ENCODE results near the gene ODC1. TPM values are rescaled to one million over a fixed set of nuclear protein-coding genes. Genes with fewer than 3 reads are reported as not detected.

Gene ODC1
- total RNA-seq, 2 donors from 2014 or later, result 72.0 to 73.5 TPM

- ATAC-seq (replicated peaks in 1 of 2) (no peak), DNase-seq (no peak)
- Mint-ChIP-seq H3K27ac (no peak overlapping the region), H3K36me3 (ENCODE audit: insufficient read depth in 2 of 2) (no peaks in the 10 kb centered on the region), H3K9me3 (no peaks in the 10 kb centered on the region), H3K27me3 (ENCODE audit: low read depth) (peaks cover 6% of the 10 kb centered on the region), H3K4me3 (no peak overlapping the region), H3K4me1 (ENCODE audit: low read depth) (peaks cover 11% of the 10 kb centered on the region)
Observed at GRCh38 chr2:10475811-10476660, 27.9 kb upstream of the ODC1 start.

GRCh38 chr2:10475221-10475722 lies 27.1 kb upstream of the ODC1 start:
- Mint-ChIP-seq H3K36me3 (ENCODE audit: insufficient read depth in 2 of 2) (no peaks in the 10 kb centered on the region), H3K4me3 (no peak overlapping the region), H3K9me3 (no peaks in the 10 kb centered on the region), H3K27ac (no peak overlapping the region), H3K4me1 (ENCODE audit: low read depth) (peaks cover 11% of the 10 kb centered on the region), H3K27me3 (ENCODE audit: low read depth) (no peaks in the 10 kb centered on the region)
- no peak for DNase-seq
- ATAC-seq (replicated peaks in 1 of 2), result no peak

- Mint-ChIP-seq H3K4me1 (ENCODE audit: low read depth) (peaks cover 11% of the 10 kb centered on the region), H3K27ac (no peak overlapping the region), H3K9me3 (no peaks in the 10 kb centered on the region), H3K4me3 (no peak overlapping the region), H3K27me3 (ENCODE audit: low read depth) (peaks cover 5% of the 10 kb centered on the region), H3K36me3 (ENCODE audit: insufficient read depth in 2 of 2) (no peaks in the 10 kb centered on the region)
- ATAC-seq (replicated peaks in 1 of 2) (no peak), DNase-seq (no peak)
Observed at GRCh38 chr2:10473121-10473756, 25.1 kb upstream of the ODC1 start.

GRCh38 chr2:10471955-10472354 lies 23.8 kb upstream of the ODC1 start:
- peaks cover 5% of the 10 kb centered on the region for H3K27me3 Mint-ChIP-seq (ENCODE audit: low read depth)
- no peaks in the 10 kb centered on the region for H3K36me3 Mint-ChIP-seq (ENCODE audit: insufficient read depth in 2 of 2)
- peaks cover 2% of the 10 kb centered on the region for H3K4me1 Mint-ChIP-seq (ENCODE audit: low read depth)
- ATAC-seq (replicated peaks in 1 of 2) (no peak), DNase-seq (no peak)
- H3K4me3 Mint-ChIP-seq, result no peak overlapping the region
- H3K9me3 Mint-ChIP-seq, result no peaks in the 10 kb centered on the region
- no peak overlapping the region for H3K27ac Mint-ChIP-seq

- Mint-ChIP-seq H3K4me3 (no peak overlapping the region), H3K27me3 (ENCODE audit: low read depth) (peaks cover 5% of the 10 kb centered on the region), H3K9me3 (no peaks in the 10 kb centered on the region), H3K36me3 (ENCODE audit: insufficient read depth in 2 of 2) (no peaks in the 10 kb centered on the region), H3K27ac (no peak overlapping the region), H3K4me1 (ENCODE audit: low read depth) (no peaks in the 10 kb centered on the region)
- ATAC-seq (replicated peaks in 1 of 2) (no peak), DNase-seq (no peak)
Observed at GRCh38 chr2:10471046-10471571, 23.0 kb upstream of the ODC1 start.

- Mint-ChIP-seq H3K27me3 (ENCODE audit: low read depth) (peaks cover 5% of the 10 kb centered on the region), H3K36me3 (ENCODE audit: insufficient read depth in 2 of 2) (no peaks in the 10 kb centered on the region)
Observed at GRCh38 chr2:10469955-10470608, 22.0 kb upstream of the ODC1 start.

GRCh38 chr2:10469301-10469700 lies 21.2 kb upstream of the ODC1 start:
- no peaks in the 10 kb centered on the region for H3K4me1 Mint-ChIP-seq (ENCODE audit: low read depth)
- DNase-seq (no peak), ATAC-seq (replicated peaks in 1 of 2) (no peak)
- peaks cover 5% of the 10 kb centered on the region for H3K27me3 Mint-ChIP-seq (ENCODE audit: low read depth)
- no peaks in the 10 kb centered on the region for H3K36me3 Mint-ChIP-seq (ENCODE audit: insufficient read depth in 2 of 2)
- H3K4me3 Mint-ChIP-seq, result no peak overlapping the region
- no peak overlapping the region for H3K27ac Mint-ChIP-seq
- H3K9me3 Mint-ChIP-seq, result no peaks in the 10 kb centered on the region

More at GRCh38 chr2:10469955-10470608, 22.0 kb upstream of the ODC1 start:
- H3K4me1 Mint-ChIP-seq (ENCODE audit: low read depth), result no peaks in the 10 kb centered on the region
- DNase-seq (no peak), ATAC-seq (replicated peaks in 1 of 2) (no peak)
- H3K4me3 Mint-ChIP-seq, result no peak overlapping the region
- no peaks in the 10 kb centered on the region for H3K9me3 Mint-ChIP-seq
- H3K27ac Mint-ChIP-seq, result no peak overlapping the region

GRCh38 chr2:10467401-10467800 lies 19.3 kb upstream of the ODC1 start:
- no peaks in the 10 kb centered on the region for H3K4me1 Mint-ChIP-seq (ENCODE audit: low read depth)
- H3K27me3 Mint-ChIP-seq (ENCODE audit: low read depth), result peaks cover 5% of the 10 kb centered on the region
- no peak overlapping the region for H3K4me3 Mint-ChIP-seq
- ATAC-seq (replicated peaks in 1 of 2) (no peak), DNase-seq (no peak)
- no peak overlapping the region for H3K27ac Mint-ChIP-seq
- no peaks in the 10 kb centered on the region for H3K9me3 Mint-ChIP-seq
- no peaks in the 10 kb centered on the region for H3K36me3 Mint-ChIP-seq (ENCODE audit: insufficient read depth in 2 of 2)

- ATAC-seq (replicated peaks in 1 of 2) (no peak), DNase-seq (no peak)
- Mint-ChIP-seq H3K36me3 (ENCODE audit: insufficient read depth in 2 of 2) (no peaks in the 10 kb centered on the region), H3K27me3 (ENCODE audit: low read depth) (peaks cover 5% of the 10 kb centered on the region), H3K9me3 (no peaks in the 10 kb centered on the region), H3K4me3 (no peak overlapping the region), H3K27ac (no peak overlapping the region), H3K4me1 (ENCODE audit: low read depth) (no peaks in the 10 kb centered on the region)
Observed at GRCh38 chr2:10466801-10467200, 18.7 kb upstream of the ODC1 start.

- Mint-ChIP-seq H3K36me3 (ENCODE audit: insufficient read depth in 2 of 2) (no peaks in the 10 kb centered on the region), H3K27ac (no peak overlapping the region), H3K9me3 (no peaks in the 10 kb centered on the region), H3K4me1 (ENCODE audit: low read depth) (no peaks in the 10 kb centered on the region), H3K27me3 (ENCODE audit: low read depth) (peaks cover 5% of the 10 kb centered on the region), H3K4me3 (no peak overlapping the region)
- DNase-seq (no peak), ATAC-seq (replicated peaks in 1 of 2) (no peak)
Observed at GRCh38 chr2:10465910-10466309, 17.8 kb upstream of the ODC1 start.

- Mint-ChIP-seq H3K4me1 (ENCODE audit: low read depth) (no peaks in the 10 kb centered on the region), H3K4me3 (no peak overlapping the region), H3K27me3 (ENCODE audit: low read depth) (no peaks in the 10 kb centered on the region), H3K27ac (no peak overlapping the region), H3K9me3 (no peaks in the 10 kb centered on the region), H3K36me3 (ENCODE audit: insufficient read depth in 2 of 2) (no peaks in the 10 kb centered on the region)
- no peak for ATAC-seq (replicated peaks in 1 of 2)
- DNase-seq, result no peak
Observed at GRCh38 chr2:10462178-10463083, 14.3 kb upstream of the ODC1 start.

- Mint-ChIP-seq H3K27ac (no peak overlapping the region), H3K4me3 (no peak overlapping the region), H3K9me3 (no peaks in the 10 kb centered on the region), H3K27me3 (ENCODE audit: low read depth) (no peaks in the 10 kb centered on the region), H3K4me1 (ENCODE audit: low read depth) (no peaks in the 10 kb centered on the region), H3K36me3 (ENCODE audit: insufficient read depth in 2 of 2) (no peaks in the 10 kb centered on the region)
- no peak for ATAC-seq (replicated peaks in 1 of 2)
- no peak for DNase-seq
Observed at GRCh38 chr2:10460366-10460796, 12.3 kb upstream of the ODC1 start.

Data from activated T-cell treated with anti-CD3 and anti-CD28 coated beads, Interleukin-2, amount 50 U/mL, for 72 hours (primary cell).